Right lobe of liver (tissue), 4 donors: ENCODE results near the gene ZNF425.

Source experiments
- CTCF ChIP-seq, 4 donors: fragments of 200-600 bp in 3 of 4; fragments of 450-650 bp in 1 of 4; IDR thresholded peaks; one replicate each; pipeline versions ENCODE4 v1.5.1 to v1.8.0; 2016 to 2022; ENCODE audit warnings: antibody characterized with exemption in 4 of 4, mild to moderate bottlenecking in 2 of 4
- POLR2A ChIP-seq: fragments of 450-650 bp; IDR thresholded peaks from one replicate; pipeline ENCODE4 v1.6.1; 2017; ENCODE audit warnings: antibody characterized with exemption, mild to moderate bottlenecking
- donor health status: DM: no; HTN: no; CAD: no.
- donor health status: DM: no; HTN: no; CAD: no.
- donor health status: DM: no; HTN: yes; CAD: no.

GRCh38 chr7:149166142-149166541 lies 40.0 kb upstream of the ZNF425 start:
- TF ChIP-seq CTCF (IDR thresholded peaks at IDR 0.05) (no peak), POLR2A (no peak)
